Body of pancreas (tissue), 4 donors: ENCODE results near the gene SOX5. TPM values are rescaled to one million over a fixed set of nuclear protein-coding genes. Genes with fewer than 3 reads are reported as not detected.
"Not testable (repeated sequence)": the region's sequence is repeated elsewhere in the genome, so short reads cannot be mapped to it uniquely, and the experiment has no call there.

ENCODE experiments used
- ATAC-seq: fragments of 150-250 bp; one replicate; pipeline ENCODE4 v1.9.1; 2016
- DNase-seq, 4 donors: peaks; one replicate each; pipeline ENCODE4 v3.0.0-alpha.2; 2019
- H3K27ac ChIP-seq, 4 donors: fragments of 200-600 bp; sonication (generic); 1 replicate in 3 of 4; 2 replicates in 1 of 4; pipeline versions ENCODE4 v1.5.1 to v1.6.1; 2016 to 2019; ENCODE audit warnings: mild to moderate bottlenecking in 1 of 4, mixed read lengths in 1 of 4, moderate library complexity in 1 of 4
- H3K27me3 ChIP-seq, 2 donors: fragments of 200-600 bp; sonication (generic); one replicate each; pipeline ENCODE4 v1.6.0; 2016; ENCODE audit warnings: mild to moderate bottlenecking in 1 of 2
- H3K36me3 ChIP-seq, 2 donors: fragments of 200-600 bp; sonication (generic); replicated peaks in 1 of 2; 2 replicates each; pipeline ENCODE4 v1.5.1; 2016; ENCODE audit warnings: low read depth in 2 of 2; ENCODE audit not compliant: insufficient read depth in 1 of 2
- H3K4me1 ChIP-seq: fragments of 200-600 bp; sonication (generic); one replicate; pipeline ENCODE4 v1.6.0; 2016
- H3K4me3 ChIP-seq, 2 donors: fragments of 200-600 bp; sonication (generic); 1 replicate in 1 of 2; 2 replicates in 1 of 2; pipeline ENCODE4 v1.5.1; 2016 to 2019
- H3K9me3 ChIP-seq, 3 donors: fragments of 200-600 bp; sonication (generic); 1 replicate in 2 of 3; 2 replicates in 1 of 3; pipeline ENCODE4 v1.5.1; 2016
- POLR2A ChIP-seq, 3 donors: fragments of 450-650 bp; IDR thresholded peaks; one replicate each; pipeline ENCODE4 v1.6.1; 2016; ENCODE audit warnings: antibody characterized with exemption in 3 of 3, mild to moderate bottlenecking in 2 of 3
- whole genome bisulfite sequencing, 2 donors: methylation state at CpG; one replicate each; pipeline ENCODE4 v1.1.5; 2017; 5-methylcytosine and 5-hydroxymethylcytosine counted together
- intact Hi-C: fragments of 100-400 bp; cut with DNase I; formaldehyde crosslinking; loops from one replicate; pipeline ENCODE4 v1.15.1; 2023
- total RNA-seq, 2 donors: library from RNA; depleted of rRNA; stranded (reverse); fragments of >200 nt; gene quantifications; one replicate each; pipeline ENCODE4 v1.1.0, GENCODE V29; 2016
- TF ChIP-seq, protein P1 (sequence below), 7 experiments: fragments of 450-650 bp in 4 of 7; fragments of 200-600 bp in 3 of 7; sonication (generic) in 3 of 7; IDR thresholded peaks; one replicate each; pipeline ENCODE4 v1.5.1; 2016 to 2019; ENCODE audit warnings: antibody characterized with exemption in 7 of 7

The SOX5 gene
- total RNA-seq, 2 donors from 2014 or later: 3.0 to 10.4 TPM

- Histone ChIP-seq H3K27me3 (no peaks in the 10 kb centered on the region), H3K9me3 (no peaks in the 10 kb centered on the region), H3K27ac (no peak overlapping the region), H3K4me3 (no peak overlapping the region), H3K4me1 (no peaks in the 10 kb centered on the region), H3K36me3 (no peaks in the 10 kb centered on the region)
- ATAC-seq: no peak
- no peak for DNase-seq
- WGBS, 2 donors: 80 to 81% methylated on average over 2 of the region's 2 CpGs
- intact Hi-C loops: no loop called here
- no peak for TF ChIP-seq POLR2A (IDR thresholded peaks at IDR 0.05)
- TF ChIP-seq, protein P1, sequence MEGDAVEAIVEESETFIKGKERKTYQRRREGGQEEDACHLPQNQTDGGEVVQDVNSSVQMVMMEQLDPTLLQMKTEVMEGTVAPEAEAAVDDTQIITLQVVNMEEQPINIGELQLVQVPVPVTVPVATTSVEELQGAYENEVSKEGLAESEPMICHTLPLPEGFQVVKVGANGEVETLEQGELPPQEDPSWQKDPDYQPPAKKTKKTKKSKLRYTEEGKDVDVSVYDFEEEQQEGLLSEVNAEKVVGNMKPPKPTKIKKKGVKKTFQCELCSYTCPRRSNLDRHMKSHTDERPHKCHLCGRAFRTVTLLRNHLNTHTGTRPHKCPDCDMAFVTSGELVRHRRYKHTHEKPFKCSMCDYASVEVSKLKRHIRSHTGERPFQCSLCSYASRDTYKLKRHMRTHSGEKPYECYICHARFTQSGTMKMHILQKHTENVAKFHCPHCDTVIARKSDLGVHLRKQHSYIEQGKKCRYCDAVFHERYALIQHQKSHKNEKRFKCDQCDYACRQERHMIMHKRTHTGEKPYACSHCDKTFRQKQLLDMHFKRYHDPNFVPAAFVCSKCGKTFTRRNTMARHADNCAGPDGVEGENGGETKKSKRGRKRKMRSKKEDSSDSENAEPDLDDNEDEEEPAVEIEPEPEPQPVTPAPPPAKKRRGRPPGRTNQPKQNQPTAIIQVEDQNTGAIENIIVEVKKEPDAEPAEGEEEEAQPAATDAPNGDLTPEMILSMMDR (IDR thresholded peaks at IDR 0.05): no peak
Observed at GRCh38 chr12:23719493-23719892, 230.0 kb downstream of the SOX5 start.

DNA sequence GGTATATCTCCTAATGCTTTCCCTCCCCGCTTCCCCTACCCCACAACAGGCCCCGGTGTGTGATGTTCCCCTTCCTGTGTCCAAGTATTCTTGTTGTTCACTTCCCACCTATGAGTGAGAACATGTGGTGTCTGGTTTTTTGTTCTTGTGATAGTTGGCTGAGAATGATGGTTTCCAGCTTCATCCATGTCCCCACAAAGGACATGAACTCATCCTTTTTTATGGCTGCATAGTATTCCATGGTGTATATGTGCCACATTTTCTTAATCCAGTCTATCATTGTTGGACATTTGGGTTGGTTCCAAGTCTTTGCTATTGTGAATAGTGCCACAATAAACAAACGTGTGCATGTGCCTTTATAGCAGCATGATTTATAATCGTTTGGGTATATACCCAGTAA, 239.1 kb downstream of the SOX5 start:
- intact Hi-C loops, DNase-seq, ATAC-seq, H3K36me3 ChIP-seq, H3K9me3 ChIP-seq, H3K4me3 ChIP-seq, H3K27me3 ChIP-seq, H3K4me1 ChIP-seq, H3K27ac ChIP-seq: not testable (repeated sequence)
- 78 to 80% methylated on average over 4 of the region's 4 CpGs for WGBS, 2 donors

GRCh38 chr12:23708185-23708837, 241.2 kb downstream of the SOX5 start:
- ATAC-seq (no peak), DNase-seq (no peak)
- 34 to 36% methylated on average over 6 of the region's 6 CpGs for WGBS, 2 donors
- Histone ChIP-seq H3K36me3 (no peaks in the 10 kb centered on the region), H3K27me3 (no peaks in the 10 kb centered on the region), H3K4me1 (no peaks in the 10 kb centered on the region), H3K27ac (no peak overlapping the region), H3K4me3 (no peak overlapping the region), H3K9me3 (no peaks in the 10 kb centered on the region)
- intact Hi-C loops: no loop called here
- no peak for TF ChIP-seq POLR2A (IDR thresholded peaks at IDR 0.05)
- TF ChIP-seq, protein P1 (IDR thresholded peaks at IDR 0.05): no peak

- no peaks in the 10 kb centered on the region for H3K9me3 ChIP-seq
- no peaks in the 10 kb centered on the region for H3K27me3 ChIP-seq
- no peak overlapping the region for H3K27ac ChIP-seq
- no peak for DNase-seq
- 80 to 81% methylated on average over 5 of the region's 5 CpGs for WGBS, 2 donors
- H3K4me3 ChIP-seq: no peak overlapping the region
- intact Hi-C loops: no loop called here
- no peak for ATAC-seq
- TF ChIP-seq POLR2A (IDR thresholded peaks at IDR 0.05): no peak
- TF ChIP-seq, protein P1 (IDR thresholded peaks at IDR 0.05): no peak
- H3K4me1 ChIP-seq: no peaks in the 10 kb centered on the region
- H3K36me3 ChIP-seq: no peaks in the 10 kb centered on the region
Observed at GRCh38 chr12:23707270-23707669, 242.2 kb downstream of the SOX5 start.

- TF ChIP-seq, protein P1 (IDR thresholded peaks at IDR 0.05): no peak
- TF ChIP-seq POLR2A (IDR thresholded peaks at IDR 0.05): no peak
- intact Hi-C loops: no loop called here
- Histone ChIP-seq H3K4me3 (no peak overlapping the region), H3K36me3 (no peaks in the 10 kb centered on the region), H3K9me3 (no peaks in the 10 kb centered on the region), H3K4me1 (no peaks in the 10 kb centered on the region), H3K27me3 (no peaks in the 10 kb centered on the region), H3K27ac (no peak overlapping the region)
- ATAC-seq (no peak), DNase-seq (no peak)
- WGBS, 2 donors: 54 to 59% methylated on average over 6 of the region's 6 CpGs
Observed at GRCh38 chr12:23704992-23705943, 244.2 kb downstream of the SOX5 start.
